A549 (cell line): ENCODE measurements around the gene SPRR3. TPM values are rescaled to one million over a fixed set of nuclear protein-coding genes. Genes with fewer than 3 reads are reported as not detected.

ENCODE experiments used
- ATAC-seq, 2 experiments: fragments of 200-7000 bp in 1 of 2; fragments of >200 bp in 1 of 2; cut with Nextera tagmentation in 1 of 2; cut with Tn5 transposase in 1 of 2; 3 replicates each; pipeline versions ENCODE4 v1.8.0 to v1.9.1; 2018 to 2020; ENCODE audit warnings: mild to moderate bottlenecking in 1 of 2, moderate library complexity in 1 of 2
- CTCF ChIA-PET: fragments of 300-600 bp; sonication (Branson Sonifier 250); formaldehyde crosslinking; extraction: SDS; loops from one replicate; lab custom pipeline; 2021; ENCODE audit warnings: antibody characterized with exemption, inconsistent platforms; lab: Yijun Ruan, JAX
- POLR2A ChIA-PET: fragments of 350-600 bp; formaldehyde crosslinking; extraction: SDS; loops from one replicate; lab custom pipeline; 2021; ENCODE audit warnings: antibody characterized with exemption, inconsistent platforms; lab: Yijun Ruan, JAX
- DNase-seq, 2 experiments: peaks; one replicate each; pipeline versions ENCODE4 v3.0.0 to v3.0.0-alpha.2; 2011 to 2016; ENCODE audit warnings: low read depth in 1 of 2, low spot score in 1 of 2
- FAIRE-seq: peaks from 2 replicates; lab custom pipeline; 2011; peaks lifted over from hg19 to GRCh38; lab: Jason Lieb, UNC
- H3K27ac ChIP-seq, 2 experiments: fragments of >200 bp; sonication (Bioruptor Twin); formaldehyde crosslinking; 3 replicates each; pipeline ENCODE4 v1.5.1; 2016 to 2017
- H3K4me1 ChIP-seq: fragments of >200 bp; sonication (Bioruptor Twin); formaldehyde crosslinking; 3 replicates; pipeline ENCODE4 v1.6.1; 2016
- H3K4me2 ChIP-seq: fragments of >200 bp; sonication (Bioruptor Twin); formaldehyde crosslinking; 3 replicates; pipeline ENCODE4 v1.6.1; 2016
- H3K4me3 ChIP-seq: fragments of >200 bp; sonication (Bioruptor Twin); formaldehyde crosslinking; 3 replicates; pipeline ENCODE4 v1.5.1; 2016
- H3K9me3 ChIP-seq: fragments of >200 bp; sonication (Bioruptor Twin); formaldehyde crosslinking; 3 replicates; pipeline ENCODE4 v1.6.1; 2016
- BHLHE40 ChIP-seq: IDR thresholded peaks from 2 replicates; pipeline ENCODE4 v1.6.1; 2012; ENCODE audit warnings: low read depth, low read length, inconsistent platforms
- CEBPB ChIP-seq, 2 experiments: fragments of >200 bp in 1 of 2; sonication (Bioruptor Twin) in 1 of 2; formaldehyde crosslinking in 1 of 2; IDR thresholded peaks; 2 replicates each; pipeline ENCODE4 v1.6.1; 2012 to 2016
- FOSB ChIP-seq: fragments of 250-450 bp; sonication (Bioruptor Pico); IDR thresholded peaks from 2 replicates; pipeline ENCODE4 v1.5.0; 2020; ENCODE audit warnings: mild to moderate bottlenecking, moderate library complexity
- FOXS1 ChIP-seq: fragments of 250-450 bp; sonication (Bioruptor Pico); IDR thresholded peaks from 2 replicates; pipeline ENCODE4 v1.5.0; 2020; ENCODE audit warnings: mild to moderate bottlenecking, moderate library complexity
- HEYL ChIP-seq: fragments of 250-450 bp; sonication (Bioruptor Pico); IDR thresholded peaks from 2 replicates; pipeline ENCODE4 v1.8.0; 2021; ENCODE audit warnings: mild to moderate bottlenecking, moderate library complexity
- HMGXB4 ChIP-seq: fragments of 250-450 bp; sonication (Bioruptor Pico); IDR thresholded peaks from 2 replicates; pipeline ENCODE4 v1.5.0; 2021; ENCODE audit warnings: mild to moderate bottlenecking, moderate library complexity, borderline replicate concordance
- HOXB13 ChIP-seq: fragments of 250-450 bp; sonication (Bioruptor Pico); IDR thresholded peaks from 2 replicates; pipeline ENCODE4 v1.5.0; 2020; ENCODE audit warnings: low read depth, mild to moderate bottlenecking, moderate library complexity
- KDM5A ChIP-seq: fragments of 200-600 bp; sonication (generic); IDR thresholded peaks from 2 replicates; pipeline ENCODE4 v1.6.1; 2016; ENCODE audit warnings: antibody characterized with exemption, mild to moderate bottlenecking
- MAFK ChIP-seq: fragments of 450-650 bp; IDR thresholded peaks from 2 replicates; pipeline ENCODE4 v1.6.1; 2014; ENCODE audit not compliant: partially characterized antibody
- SMC3 ChIP-seq: fragments of >200 bp; sonication (Bioruptor Twin); formaldehyde crosslinking; IDR thresholded peaks from 3 replicates; pipeline ENCODE4 v1.6.1; 2018; ENCODE audit warnings: inconsistent platforms
- SREBF2 ChIP-seq: fragments of 450-650 bp; IDR thresholded peaks from 2 replicates; pipeline ENCODE4 v1.6.1; 2014; ENCODE audit warnings: mild to moderate bottlenecking, moderate library complexity
- USF2 ChIP-seq: fragments of 450-650 bp; IDR thresholded peaks from 2 replicates; pipeline ENCODE4 v1.6.1; 2014; ENCODE audit warnings: antibody characterized with exemption
- ZNF302 ChIP-seq: fragments of 250-450 bp; sonication (Bioruptor Pico); IDR thresholded peaks from 2 replicates; pipeline ENCODE4 v1.9.0; 2021; ENCODE audit warnings: inconsistent platforms, mild to moderate bottlenecking, moderate library complexity
- WGBS: methylation state at CpG from one replicate; pipeline ENCODE4 v1.1.6; 2017; ENCODE audit errors: missing lambda C conversion rate; 5-methylcytosine and 5-hydroxymethylcytosine counted together
- polyA plus RNA-seq, 4 experiments: library from polyadenylated mRNA; depleted of rRNA in 3 of 4; stranded (reverse); fragments of >200 nt; fragmentation: RNase III in 1 of 4; extraction: RNeasy Plus Mini Kit Qiagen cat#74134 plus additional on column Dnase treatment in 1 of 4; gene quantifications; 2 replicates in 3 of 4; 3 replicates in 1 of 4; pipeline ENCODE4 v1.2.3, GENCODE V29; 2011 to 2017
- TF ChIP-seq, protein P1 (sequence below): IDR thresholded peaks from 2 replicates; pipeline ENCODE4 v1.6.1; 2012; ENCODE audit warnings: low read depth, borderline replicate concordance
- TF ChIP-seq, protein P2 (sequence below): fragments of 200-600 bp; sonication (generic); IDR thresholded peaks from 2 replicates; pipeline ENCODE4 v1.6.1; 2016; ENCODE audit warnings: antibody characterized with exemption, mild to moderate bottlenecking, moderate library complexity
- TF ChIP-seq, protein P3 (sequence below): fragments of >200 bp; sonication (Bioruptor Twin); formaldehyde crosslinking; IDR thresholded peaks from 3 replicates; pipeline ENCODE4 v1.6.1; 2016

Gene SPRR3
- polyA plus RNA-seq, 2 of the 4 experiments (the other 2 are of a cell fraction): not detected

GRCh38 chr1:152983743-152984142, 17.8 kb upstream of the SPRR3 start, which contains the start of gene SPRR1A:
Gene SPRR1A, plus strand, starts transcription at chr1:152984081. Its CDS starts 1,150 bp downstream, at chr1:152985231.
- Histone ChIP-seq H3K9me3 (no peaks in the 10 kb centered on the region), H3K4me2 (no peak within 1 kb of the TSS), H3K27ac (no peak within 1 kb of the TSS), H3K4me3 (no peak within 1 kb of the TSS), H3K4me1 (no peaks in the 10 kb centered on the region)
- ChIA-PET CTCF (no interaction called here), POLR2A (no interaction called here)
- no peak for DNase-seq
- no peak for ATAC-seq
- 15% methylated on average over 3 of the region's 3 CpGs for WGBS
- no peak for FAIRE-seq
- no peak for TF ChIP-seq HOXB13 (CRISPR knock-in tag)
- TF ChIP-seq, protein P1, sequence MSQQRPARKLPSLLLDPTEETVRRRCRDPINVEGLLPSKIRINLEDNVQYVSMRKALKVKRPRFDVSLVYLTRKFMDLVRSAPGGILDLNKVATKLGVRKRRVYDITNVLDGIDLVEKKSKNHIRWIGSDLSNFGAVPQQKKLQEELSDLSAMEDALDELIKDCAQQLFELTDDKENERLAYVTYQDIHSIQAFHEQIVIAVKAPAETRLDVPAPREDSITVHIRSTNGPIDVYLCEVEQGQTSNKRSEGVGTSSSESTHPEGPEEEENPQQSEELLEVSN: no peak
- TF ChIP-seq FOXS1 (CRISPR knock-in tag): no peak
- TF ChIP-seq ZNF302 (CRISPR knock-in tag): no peak
- TF ChIP-seq SMC3: no peak
- TF ChIP-seq, protein P2, sequence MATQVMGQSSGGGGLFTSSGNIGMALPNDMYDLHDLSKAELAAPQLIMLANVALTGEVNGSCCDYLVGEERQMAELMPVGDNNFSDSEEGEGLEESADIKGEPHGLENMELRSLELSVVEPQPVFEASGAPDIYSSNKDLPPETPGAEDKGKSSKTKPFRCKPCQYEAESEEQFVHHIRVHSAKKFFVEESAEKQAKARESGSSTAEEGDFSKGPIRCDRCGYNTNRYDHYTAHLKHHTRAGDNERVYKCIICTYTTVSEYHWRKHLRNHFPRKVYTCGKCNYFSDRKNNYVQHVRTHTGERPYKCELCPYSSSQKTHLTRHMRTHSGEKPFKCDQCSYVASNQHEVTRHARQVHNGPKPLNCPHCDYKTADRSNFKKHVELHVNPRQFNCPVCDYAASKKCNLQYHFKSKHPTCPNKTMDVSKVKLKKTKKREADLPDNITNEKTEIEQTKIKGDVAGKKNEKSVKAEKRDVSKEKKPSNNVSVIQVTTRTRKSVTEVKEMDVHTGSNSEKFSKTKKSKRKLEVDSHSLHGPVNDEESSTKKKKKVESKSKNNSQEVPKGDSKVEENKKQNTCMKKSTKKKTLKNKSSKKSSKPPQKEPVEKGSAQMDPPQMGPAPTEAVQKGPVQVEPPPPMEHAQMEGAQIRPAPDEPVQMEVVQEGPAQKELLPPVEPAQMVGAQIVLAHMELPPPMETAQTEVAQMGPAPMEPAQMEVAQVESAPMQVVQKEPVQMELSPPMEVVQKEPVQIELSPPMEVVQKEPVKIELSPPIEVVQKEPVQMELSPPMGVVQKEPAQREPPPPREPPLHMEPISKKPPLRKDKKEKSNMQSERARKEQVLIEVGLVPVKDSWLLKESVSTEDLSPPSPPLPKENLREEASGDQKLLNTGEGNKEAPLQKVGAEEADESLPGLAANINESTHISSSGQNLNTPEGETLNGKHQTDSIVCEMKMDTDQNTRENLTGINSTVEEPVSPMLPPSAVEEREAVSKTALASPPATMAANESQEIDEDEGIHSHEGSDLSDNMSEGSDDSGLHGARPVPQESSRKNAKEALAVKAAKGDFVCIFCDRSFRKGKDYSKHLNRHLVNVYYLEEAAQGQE: no peak
- TF ChIP-seq, all 56 proteins: peak for 0

DNA sequence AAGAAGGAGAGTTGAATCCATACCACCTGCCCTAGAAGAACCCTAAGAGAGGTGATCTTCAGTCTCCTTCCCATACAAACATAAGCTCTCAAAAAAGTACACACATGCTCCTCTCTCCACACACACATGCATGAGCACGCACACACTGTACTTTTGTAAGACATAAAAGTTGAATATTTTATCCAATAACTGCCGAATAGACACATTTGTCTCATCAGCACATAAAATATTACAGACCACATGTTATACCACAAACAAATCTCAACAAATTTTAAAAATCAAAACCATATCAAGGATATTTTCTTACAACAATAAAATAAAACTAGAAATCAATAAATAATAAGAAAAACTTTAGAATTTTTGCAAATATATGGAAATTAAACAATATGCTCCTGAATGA, 15.0 kb upstream of the SPRR3 start:
- no peak overlapping the region for H3K27ac ChIP-seq
- FAIRE-seq (no peak), ATAC-seq (no peak), DNase-seq (no peak)
- H3K4me3 ChIP-seq: no peak overlapping the region
- WGBS: 5% methylated on average over 2 of the region's 2 CpGs
- TF ChIP-seq CEBPB (IDR thresholded peaks at IDR 0.05) (no peak), MAFK (peak; percentile 76)
- no peak overlapping the region for H3K4me2 ChIP-seq
- ChIA-PET CTCF (no interaction called here), POLR2A (no interaction called here)
- no peaks in the 10 kb centered on the region for H3K4me1 ChIP-seq
- H3K9me3 ChIP-seq: no peaks in the 10 kb centered on the region

- Histone ChIP-seq H3K4me2 (no peak overlapping the region), H3K27ac (no peak overlapping the region), H3K9me3 (0 out of 3 replicates have a peak, but pooled peaks cover 2% of the 10 kb centered on the region), H3K4me3 (no peak overlapping the region), H3K4me1 (no peaks in the 10 kb centered on the region)
- ChIA-PET CTCF (no interaction called here), POLR2A (no interaction called here)
- 40% methylated on average over 6 of the region's 6 CpGs for WGBS
- DNase-seq: no peak
- no peak for FAIRE-seq
- ATAC-seq: no peak
- no peak for TF ChIP-seq USF2
- TF ChIP-seq KDM5A: no peak
- TF ChIP-seq, protein P3, sequence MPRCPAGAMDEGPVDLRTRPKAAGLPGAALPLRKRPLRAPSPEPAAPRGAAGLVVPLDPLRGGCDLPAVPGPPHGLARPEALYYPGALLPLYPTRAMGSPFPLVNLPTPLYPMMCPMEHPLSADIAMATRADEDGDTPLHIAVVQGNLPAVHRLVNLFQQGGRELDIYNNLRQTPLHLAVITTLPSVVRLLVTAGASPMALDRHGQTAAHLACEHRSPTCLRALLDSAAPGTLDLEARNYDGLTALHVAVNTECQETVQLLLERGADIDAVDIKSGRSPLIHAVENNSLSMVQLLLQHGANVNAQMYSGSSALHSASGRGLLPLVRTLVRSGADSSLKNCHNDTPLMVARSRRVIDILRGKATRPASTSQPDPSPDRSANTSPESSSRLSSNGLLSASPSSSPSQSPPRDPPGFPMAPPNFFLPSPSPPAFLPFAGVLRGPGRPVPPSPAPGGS: no peak
- TF ChIP-seq BHLHE40: no peak
- TF ChIP-seq FOSB (CRISPR knock-in tag): no peak
- TF ChIP-seq HEYL: no peak
- TF ChIP-seq, protein P1: no peak
- no peak for TF ChIP-seq HMGXB4 (CRISPR knock-in tag)
- no peak for TF ChIP-seq SREBF2
- TF ChIP-seq, all 56 proteins: peak for 0
Measured at GRCh38 chr1:152993186-152993585, 8.4 kb upstream of the SPRR3 start.
